ENCODE results near the gene GLRA1. TPM values are rescaled to one million over a fixed set of nuclear protein-coding genes. Genes with fewer than 3 reads are reported as not detected.
A peak's percentile ranks its signal among the peaks of the same experiment; 100 is the strongest.
"Not testable (repeated sequence)": the region's sequence is repeated elsewhere in the genome, so short reads cannot be mapped to it uniquely, and the experiment has no call there.

Gene GLRA1
- total RNA-seq, 1 donor from 2014 or later, result not detected

DNA sequence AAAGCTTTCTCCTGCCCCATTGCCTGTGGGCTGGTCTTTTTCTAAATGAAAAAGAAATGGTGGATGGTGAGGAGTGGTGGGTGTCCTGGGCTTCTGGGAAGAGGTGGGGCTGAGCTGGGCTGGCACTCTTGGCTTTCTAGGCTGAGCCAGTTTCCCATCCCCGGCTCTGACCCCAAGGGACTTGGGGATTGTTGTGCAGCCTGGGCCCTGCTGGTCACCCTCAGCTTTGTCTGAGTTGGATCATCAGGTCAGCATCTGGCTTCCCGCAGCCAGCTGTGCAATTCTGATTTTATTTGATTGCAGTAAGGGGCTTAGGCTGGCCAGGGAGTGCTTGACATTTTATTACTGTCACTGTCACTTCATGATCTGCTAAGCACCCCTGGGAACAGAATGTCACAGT is 25.3 kb downstream of the GLRA1 start:
- Histone ChIP-seq H3K4me3 (ENCODE audit: low read depth, low read length) (no peak overlapping the region), H3K27me3 (ENCODE audit: control insufficient read depth, insufficient read depth, low read length) (no peaks in the 10 kb centered on the region), H3K36me3 (ENCODE audit: control insufficient read depth, insufficient read depth, low read length) (no peaks in the 10 kb centered on the region)
- no peak for DNase-seq (ENCODE audit: low read depth)
- TF ChIP-seq CTCF (IDR thresholded peaks at IDR 0.05; ENCODE audit: insufficient read depth, low read length, poor library complexity, severe bottlenecking), result no peak

DNA sequence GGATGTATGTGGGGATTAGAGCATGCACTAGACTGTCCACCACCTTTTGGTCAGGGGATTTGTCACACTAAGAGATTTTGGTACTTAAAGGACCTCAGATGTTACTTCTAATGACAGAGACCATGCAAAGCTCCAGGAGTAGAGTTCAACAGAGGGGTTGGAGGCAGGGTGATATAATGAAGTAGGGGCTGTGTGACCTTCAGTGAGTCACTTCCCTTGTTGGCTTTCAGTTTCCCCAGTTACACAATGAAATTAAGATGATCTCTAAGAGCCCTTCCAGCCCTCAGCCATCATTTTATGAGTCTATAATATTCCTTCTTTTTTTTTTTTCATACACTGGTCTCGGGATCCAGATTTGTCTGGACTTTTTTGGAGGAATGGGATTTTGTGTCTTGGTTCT is 26.8 kb downstream of the GLRA1 start:
- H3K27me3 ChIP-seq (ENCODE audit: control insufficient read depth, insufficient read depth, low read length), result no peaks in the 10 kb centered on the region
- no peak for DNase-seq (ENCODE audit: low read depth)
- TF ChIP-seq CTCF (IDR thresholded peaks at IDR 0.05; ENCODE audit: insufficient read depth, low read length, poor library complexity, severe bottlenecking), result no peak
- no peaks in the 10 kb centered on the region for H3K36me3 ChIP-seq (ENCODE audit: control insufficient read depth, insufficient read depth, low read length)
- H3K4me3 ChIP-seq (ENCODE audit: low read depth, low read length), result no peak overlapping the region

DNA sequence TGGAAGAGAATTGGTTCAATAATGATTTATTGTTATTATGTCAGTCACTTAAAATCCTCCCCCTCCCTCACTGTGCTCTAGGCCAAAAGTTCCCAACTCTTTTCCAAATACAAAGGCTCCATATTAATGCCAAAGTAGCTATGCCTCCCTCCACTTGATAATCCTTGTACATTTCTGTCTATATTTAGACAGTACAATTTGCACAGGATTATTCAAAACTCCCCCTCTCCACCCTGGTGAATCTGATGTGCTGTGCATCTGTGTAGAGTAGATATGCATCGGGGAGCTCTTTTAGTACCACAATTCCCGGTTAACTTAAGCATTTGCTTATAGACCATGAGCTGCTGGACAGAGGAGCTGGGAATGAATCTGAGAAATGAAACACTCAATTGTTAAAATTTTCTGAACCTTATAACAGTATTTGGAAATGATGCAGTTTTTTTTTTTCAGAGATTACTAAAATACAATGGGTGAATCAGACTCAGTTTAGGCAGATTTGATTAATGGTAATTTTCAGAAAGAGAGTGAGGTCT is 27.6 kb downstream of the GLRA1 start:
- Histone ChIP-seq H3K27me3 (ENCODE audit: control insufficient read depth, insufficient read depth, low read length) (no peaks in the 10 kb centered on the region), H3K36me3 (ENCODE audit: control insufficient read depth, insufficient read depth, low read length) (no peaks in the 10 kb centered on the region), H3K4me3 (ENCODE audit: low read depth, low read length) (no peak overlapping the region)
- no peak for DNase-seq (ENCODE audit: low read depth)
- no peak for TF ChIP-seq CTCF (IDR thresholded peaks at IDR 0.05; ENCODE audit: insufficient read depth, low read length, poor library complexity, severe bottlenecking)

DNA sequence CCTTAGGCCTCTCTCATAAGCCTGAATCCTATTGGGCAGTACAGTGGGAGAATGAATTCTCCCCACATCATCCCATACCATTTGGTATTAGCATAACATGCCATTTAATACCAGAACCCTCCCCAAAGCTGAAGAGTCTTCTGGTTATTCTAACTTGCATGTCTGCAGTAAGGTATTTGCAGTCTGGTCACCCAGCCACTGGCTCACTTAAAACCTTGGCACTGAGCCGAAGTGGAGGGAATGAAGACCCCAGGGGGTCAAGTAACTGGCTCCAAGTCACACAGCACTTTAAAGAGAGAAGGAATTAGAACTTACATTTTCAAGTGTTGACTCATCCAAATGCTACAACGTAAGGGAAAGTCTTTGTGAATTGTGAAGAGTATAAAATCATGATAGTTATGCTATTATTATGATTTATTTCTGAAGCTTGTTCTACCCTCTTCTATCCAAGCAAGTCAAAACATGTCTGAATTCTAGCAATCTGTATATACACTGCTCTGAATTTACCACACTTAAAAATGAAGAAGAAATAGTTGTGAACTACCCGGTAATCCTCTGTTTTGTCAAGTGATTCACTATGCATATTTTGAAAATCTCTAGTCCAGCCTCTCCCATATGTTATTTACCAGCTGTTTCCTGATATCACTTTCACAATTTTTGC is 28.5 kb downstream of the GLRA1 start:
- Histone ChIP-seq H3K27me3 (ENCODE audit: control insufficient read depth, insufficient read depth, low read length) (no peaks in the 10 kb centered on the region), H3K4me3 (ENCODE audit: low read depth, low read length) (no peak overlapping the region), H3K36me3 (ENCODE audit: control insufficient read depth, insufficient read depth, low read length) (no peaks in the 10 kb centered on the region)
- no peak for TF ChIP-seq CTCF (IDR thresholded peaks at IDR 0.05; ENCODE audit: insufficient read depth, low read length, poor library complexity, severe bottlenecking)
- DNase-seq (ENCODE audit: low read depth), result peak; percentile 28

DNA sequence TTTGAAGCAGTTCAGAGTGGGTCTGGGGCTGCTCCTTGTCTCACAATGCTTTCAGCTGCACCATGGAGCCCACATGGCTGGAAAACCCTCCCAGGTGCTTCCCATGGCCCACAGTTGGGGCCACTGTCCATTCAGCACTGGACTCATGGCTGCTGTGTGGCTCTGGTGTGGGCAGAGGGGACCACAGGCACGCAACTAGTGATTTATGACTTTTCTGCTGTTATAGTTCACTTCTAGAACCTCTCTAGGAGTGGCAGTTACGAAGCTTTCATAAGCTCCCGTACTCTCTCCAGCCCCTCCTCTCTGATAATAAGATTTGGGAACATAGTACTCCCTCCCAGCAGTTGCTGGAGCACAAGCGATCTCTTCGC is 29.0 kb downstream of the GLRA1 start:
- H3K27me3 ChIP-seq (ENCODE audit: control insufficient read depth, insufficient read depth, low read length), result no peaks in the 10 kb centered on the region
- TF ChIP-seq CTCF (IDR thresholded peaks at IDR 0.05; ENCODE audit: insufficient read depth, low read length, poor library complexity, severe bottlenecking), result no peak
- no peak overlapping the region for H3K4me3 ChIP-seq (ENCODE audit: low read depth, low read length)
- H3K36me3 ChIP-seq (ENCODE audit: control insufficient read depth, insufficient read depth, low read length), result no peaks in the 10 kb centered on the region
- no peak for DNase-seq (ENCODE audit: low read depth)

DNA sequence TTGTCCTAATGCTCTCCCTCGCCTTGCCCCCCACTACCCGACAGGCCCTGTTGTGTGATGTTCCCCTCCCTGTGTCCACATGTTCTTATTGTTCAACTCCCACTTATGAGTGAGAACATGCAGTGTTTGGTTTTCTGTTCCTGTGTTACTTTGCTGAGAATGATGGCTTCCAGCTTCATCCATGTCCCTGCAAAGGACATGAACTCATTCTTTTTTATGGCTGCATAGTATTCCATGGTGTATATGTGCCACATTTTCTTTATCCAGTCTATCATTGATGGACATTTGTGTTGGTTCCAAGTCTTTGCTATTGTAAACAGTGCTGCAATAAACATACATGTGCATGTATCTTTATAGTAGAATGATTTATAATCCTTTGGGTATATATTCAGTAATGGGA is 31.2 kb downstream of the GLRA1 start:
- not testable (repeated sequence) for H3K27me3 ChIP-seq (ENCODE audit: control insufficient read depth, insufficient read depth, low read length); H3K36me3 ChIP-seq (ENCODE audit: control insufficient read depth, insufficient read depth, low read length); DNase-seq (ENCODE audit: low read depth); H3K4me3 ChIP-seq (ENCODE audit: low read depth, low read length)
